SH-SY5Y (cell line): Measurements from ENCODE around the gene MBNL2.

Experiments
- GATA2 ChIP-seq: IDR thresholded peaks from 2 replicates; pipeline ENCODE4 v1.6.1; 2011; ENCODE audit warnings: mild to moderate bottlenecking, low read depth, low read length
- GATA3 ChIP-seq: IDR thresholded peaks from 2 replicates; pipeline ENCODE4 v1.6.1; 2011; ENCODE audit warnings: low read depth, mild to moderate bottlenecking, low read length, moderate library complexity

DNA sequence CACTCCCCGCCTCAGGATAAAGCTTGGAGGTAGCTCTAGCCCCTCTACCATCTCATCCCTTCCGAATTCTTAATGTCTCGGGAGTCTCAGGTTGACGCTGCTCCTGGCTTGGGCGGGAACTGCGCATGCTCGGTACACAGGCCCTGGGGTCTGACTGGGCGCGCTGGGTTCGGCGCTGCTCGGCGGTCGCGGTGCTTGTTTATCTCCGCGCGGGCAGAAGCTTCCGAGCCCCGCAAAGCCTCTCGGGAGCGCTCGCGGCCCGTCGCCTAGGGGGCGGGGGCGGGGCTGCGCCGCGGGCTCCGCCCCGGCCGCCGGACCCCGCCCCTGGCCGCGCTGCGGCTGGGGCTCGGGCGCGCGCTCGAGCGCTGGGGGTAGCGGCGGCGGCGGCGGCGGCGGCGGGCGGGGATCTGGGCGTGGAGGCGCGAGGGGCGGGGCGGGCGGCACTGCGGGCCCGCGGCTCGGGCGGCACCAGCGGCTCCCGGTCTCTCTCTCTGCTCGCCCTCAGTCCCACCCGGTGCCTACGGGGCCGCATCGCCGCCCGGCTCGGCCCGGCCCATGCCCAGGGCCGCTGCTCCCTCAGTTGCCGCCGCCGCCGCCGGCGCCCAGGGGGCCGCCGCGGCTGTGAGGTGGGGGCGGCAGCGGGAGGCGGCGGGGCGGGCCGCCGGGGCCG lies 211.7 kb downstream of the MBNL2 start, which contains the start of gene RAP2A:
- TF ChIP-seq GATA2 (no peak), GATA3 (no peak)
